Stimulated activated CD4-positive, alpha-beta T cell treated with anti-CD3 and anti-CD28 coated beads, TNF-alpha, amount 100 ng/mL, for 4 hours (primary cell): ENCODE measurements around the gene EDC4.

ENCODE experiments used
- DNase-seq, 3 experiments: peaks; one replicate each; pipeline ENCODE4 v3.0.0-alpha.2; 2020; ENCODE audit warnings: low read depth in 3 of 3

The EDC4 gene

GRCh38 chr16:67930191-67930590 is 57.3 kb downstream of the EDC4 start:
- no peak for DNase-seq

GRCh38 chr16:67930678-67931211 is 57.9 kb downstream of the EDC4 start:
- DNase-seq, result no peak
